ENCODE measurements around the gene NCOA7. TPM values are rescaled to one million over a fixed set of nuclear protein-coding genes. Genes with fewer than 3 reads are reported as not detected.

Gene NCOA7
- total RNA-seq, 1 experiment from 2014 or later = 13.8 TPM

GRCh38 chr6:125951323-125951722, 160.6 kb downstream of the NCOA7 start:
- ChIA-PET POLR2A (no interaction called here), CTCF (interaction anchor here (1.6 kb wide), 1 partner anchor 161 kb away, joined by 5 read pairs; the partner anchor contains the start of gene NCOA7), RAD21 (ENCODE audit: low non-redundant PET in 1 of 2, low total read pairs in 2 of 2, uncharacterized antibody in 2 of 2, unreplicated experiment in 2 of 2) (no interaction called here)
- no peak overlapping the region for H3K9ac ChIP-seq (ENCODE audit: low read length)
- H3K36me3 ChIP-seq (ENCODE audit: control insufficient read depth in 1 of 2, insufficient read depth in 2 of 2, low read length in 2 of 2) = no peaks in the 10 kb centered on the region
- H3K4me3 ChIP-seq (replicated peaks in 1 of 2; ENCODE audit: low read depth in 1 of 2, low read length in 2 of 2) = no peak overlapping the region
- no peaks in the 10 kb centered on the region for H3K9me3 ChIP-seq (ENCODE audit: control insufficient read depth in 1 of 2, insufficient read depth in 1 of 2, low read depth in 1 of 2, low read length in 2 of 2)
- no peak for ATAC-seq
- H3K27me3 ChIP-seq (ENCODE audit: insufficient read depth, low read length) = no peaks in the 10 kb centered on the region
- no peak for DNase-seq (ENCODE audit: low read depth, low spot score)
- intact Hi-C loops (cut with micrococcal nuclease) = no loop called here
- BruUV-seq (replicated peaks) = no TSS peak
- H3K4me2 ChIP-seq (ENCODE audit: low read length) = no peak overlapping the region
- H3K79me2 ChIP-seq (ENCODE audit: insufficient read depth, low read length) = no peaks in the 10 kb centered on the region
- H4K20me1 ChIP-seq (ENCODE audit: insufficient read depth) = no peaks in the 10 kb centered on the region
- H2AFZ ChIP-seq (ENCODE audit: low read depth, low read length, poor library complexity, severe bottlenecking) = no peak overlapping the region
- no peaks in the 10 kb centered on the region for H3K9me2 ChIP-seq (ENCODE audit: insufficient read depth)
- no peak overlapping the region for H3K27ac ChIP-seq (ENCODE audit: low read depth, low read length)
- H3K4me1 ChIP-seq (ENCODE audit: control insufficient read depth in 1 of 2, insufficient read depth in 2 of 2, low read length in 2 of 2) = peaks cover 4 to 9% of the 10 kb centered on the region in 2 experiments; a peak in 3 of 4 replicates
- TF ChIP-seq EZH2 (IDR thresholded peaks at IDR 0.05) (no peak), ZFX (IDR thresholded peaks at IDR 0.05) (no peak), FOSL1 (IDR thresholded peaks at IDR 0.05; ENCODE audit: low read depth) (no peak), SP1 (IDR thresholded peaks at IDR 0.05; ENCODE audit: low read depth) (no peak), REST (IDR thresholded peaks at IDR 0.05; ENCODE audit: low read depth) (no peak), POLR2AphosphoS5 (IDR thresholded peaks at IDR 0.05; ENCODE audit: low read depth, low read length) (no peak), SIN3A (IDR thresholded peaks at IDR 0.05; ENCODE audit: low read depth) (no peak), CBX3 (IDR thresholded peaks at IDR 0.05; ENCODE audit: low read depth) (no peak), EGR1 (IDR thresholded peaks at IDR 0.05; ENCODE audit: low read depth) (no peak), TCF7L2 (IDR thresholded peaks at IDR 0.05; ENCODE audit: borderline replicate concordance, extremely low read depth, insufficient read depth, insufficient read length) (no peak), POLR2A (IDR thresholded peaks at IDR 0.05; ENCODE audit: borderline replicate concordance, extremely low read depth, insufficient read depth, insufficient read length) (no peak)
- TF ChIP-seq, protein P1, sequence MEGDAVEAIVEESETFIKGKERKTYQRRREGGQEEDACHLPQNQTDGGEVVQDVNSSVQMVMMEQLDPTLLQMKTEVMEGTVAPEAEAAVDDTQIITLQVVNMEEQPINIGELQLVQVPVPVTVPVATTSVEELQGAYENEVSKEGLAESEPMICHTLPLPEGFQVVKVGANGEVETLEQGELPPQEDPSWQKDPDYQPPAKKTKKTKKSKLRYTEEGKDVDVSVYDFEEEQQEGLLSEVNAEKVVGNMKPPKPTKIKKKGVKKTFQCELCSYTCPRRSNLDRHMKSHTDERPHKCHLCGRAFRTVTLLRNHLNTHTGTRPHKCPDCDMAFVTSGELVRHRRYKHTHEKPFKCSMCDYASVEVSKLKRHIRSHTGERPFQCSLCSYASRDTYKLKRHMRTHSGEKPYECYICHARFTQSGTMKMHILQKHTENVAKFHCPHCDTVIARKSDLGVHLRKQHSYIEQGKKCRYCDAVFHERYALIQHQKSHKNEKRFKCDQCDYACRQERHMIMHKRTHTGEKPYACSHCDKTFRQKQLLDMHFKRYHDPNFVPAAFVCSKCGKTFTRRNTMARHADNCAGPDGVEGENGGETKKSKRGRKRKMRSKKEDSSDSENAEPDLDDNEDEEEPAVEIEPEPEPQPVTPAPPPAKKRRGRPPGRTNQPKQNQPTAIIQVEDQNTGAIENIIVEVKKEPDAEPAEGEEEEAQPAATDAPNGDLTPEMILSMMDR (IDR thresholded peaks at IDR 0.05 in 2 of 3, conservative IDR thresholded peaks at IDR 0.05 in 1 of 3; ENCODE audit: borderline replicate concordance in 1 of 3, insufficient read depth in 1 of 3, low read depth in 2 of 3, low read length in 2 of 3) = no peak
- TF ChIP-seq, protein P2, sequence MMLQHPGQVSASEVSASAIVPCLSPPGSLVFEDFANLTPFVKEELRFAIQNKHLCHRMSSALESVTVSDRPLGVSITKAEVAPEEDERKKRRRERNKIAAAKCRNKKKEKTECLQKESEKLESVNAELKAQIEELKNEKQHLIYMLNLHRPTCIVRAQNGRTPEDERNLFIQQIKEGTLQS (IDR thresholded peaks at IDR 0.05) = no peak
- TF ChIP-seq, protein P3, sequence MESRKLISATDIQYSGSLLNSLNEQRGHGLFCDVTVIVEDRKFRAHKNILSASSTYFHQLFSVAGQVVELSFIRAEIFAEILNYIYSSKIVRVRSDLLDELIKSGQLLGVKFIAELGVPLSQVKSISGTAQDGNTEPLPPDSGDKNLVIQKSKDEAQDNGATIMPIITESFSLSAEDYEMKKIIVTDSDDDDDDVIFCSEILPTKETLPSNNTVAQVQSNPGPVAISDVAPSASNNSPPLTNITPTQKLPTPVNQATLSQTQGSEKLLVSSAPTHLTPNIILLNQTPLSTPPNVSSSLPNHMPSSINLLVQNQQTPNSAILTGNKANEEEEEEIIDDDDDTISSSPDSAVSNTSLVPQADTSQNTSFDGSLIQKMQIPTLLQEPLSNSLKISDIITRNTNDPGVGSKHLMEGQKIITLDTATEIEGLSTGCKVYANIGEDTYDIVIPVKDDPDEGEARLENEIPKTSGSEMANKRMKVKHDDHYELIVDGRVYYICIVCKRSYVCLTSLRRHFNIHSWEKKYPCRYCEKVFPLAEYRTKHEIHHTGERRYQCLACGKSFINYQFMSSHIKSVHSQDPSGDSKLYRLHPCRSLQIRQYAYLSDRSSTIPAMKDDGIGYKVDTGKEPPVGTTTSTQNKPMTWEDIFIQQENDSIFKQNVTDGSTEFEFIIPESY (IDR thresholded peaks at IDR 0.05; ENCODE audit: extremely low read depth, insufficient replicate concordance, low read length) = no peak
